HEK293T (cell line): ENCODE data around the gene MIA2.
"Not testable (repeated sequence)": the region's sequence is repeated elsewhere in the genome, so short reads cannot be mapped to it uniquely, and the experiment has no call there.

Source experiments
- CTCF ChIA-PET: fragments of 350-600 bp; formaldehyde crosslinking; extraction: SDS; loops from one replicate; lab custom pipeline; 2021; ENCODE audit warnings: antibody characterized with exemption, inconsistent platforms; lab: Yijun Ruan, JAX
- POLR2A ChIA-PET: fragments of 350-600 bp; formaldehyde crosslinking; extraction: SDS; loops from one replicate; lab custom pipeline; 2020; ENCODE audit warnings: antibody characterized with exemption, inconsistent platforms; lab: Yijun Ruan, JAX
- DNase-seq: peaks from one replicate; pipeline ENCODE4 v3.0.0; 2012; ENCODE audit warnings: mixed read lengths; ENCODE audit errors: extremely low spot score
- ARNT ChIP-seq: fragments of 450-650 bp; IDR thresholded peaks from 2 replicates; pipeline ENCODE4 v1.6.1; 2017; ENCODE audit warnings: mild to moderate bottlenecking
- BHLHE40 ChIP-seq: fragments of 450-650 bp; IDR thresholded peaks from 2 replicates; pipeline ENCODE4 v1.6.1; 2016; ENCODE audit warnings: mild to moderate bottlenecking, moderate library complexity, borderline replicate concordance
- CTBP1 ChIP-seq: fragments of 450-650 bp; IDR thresholded peaks from 2 replicates; pipeline ENCODE4 v1.6.1; 2016; ENCODE audit warnings: borderline replicate concordance
- ELF4 ChIP-seq: fragments of 450-650 bp; IDR thresholded peaks from 2 replicates; pipeline ENCODE4 v1.6.1; 2017; ENCODE audit warnings: antibody characterized with exemption
- FOXA1 ChIP-seq: fragments of 450-650 bp; IDR thresholded peaks from 2 replicates; pipeline ENCODE4 v1.6.1; 2016; ENCODE audit warnings: mild to moderate bottlenecking
- FOXK2 ChIP-seq: fragments of 450-650 bp; IDR thresholded peaks from 2 replicates; pipeline ENCODE4 v1.6.1; 2016; ENCODE audit warnings: mild to moderate bottlenecking
- FOXM1 ChIP-seq: fragments of 450-650 bp; IDR thresholded peaks from 2 replicates; pipeline ENCODE4 v1.6.1; 2017; ENCODE audit warnings: mild to moderate bottlenecking, borderline replicate concordance
- HDGF ChIP-seq: fragments of 450-650 bp; IDR thresholded peaks from 2 replicates; pipeline ENCODE4 v1.6.1; 2017; ENCODE audit warnings: antibody characterized with exemption, borderline replicate concordance
- L3MBTL2 ChIP-seq: fragments of 450-650 bp; conservative IDR thresholded peaks from 2 replicates; pipeline ENCODE4 v1.6.1; 2016; ENCODE audit warnings: mild to moderate bottlenecking
- LEF1 ChIP-seq: fragments of 450-650 bp; IDR thresholded peaks from 2 replicates; pipeline ENCODE4 v1.6.1; 2017; ENCODE audit warnings: mild to moderate bottlenecking, borderline replicate concordance
- NFRKB ChIP-seq: fragments of 450-650 bp; IDR thresholded peaks from 2 replicates; pipeline ENCODE4 v1.6.1; 2016; ENCODE audit warnings: mild to moderate bottlenecking, moderate library complexity
- SP1 ChIP-seq: fragments of 450-650 bp; IDR thresholded peaks from 2 replicates; pipeline ENCODE4 v1.6.1; 2017
- SUZ12 ChIP-seq: fragments of 450-650 bp; IDR thresholded peaks from 2 replicates; pipeline ENCODE4 v1.6.1; 2016; ENCODE audit warnings: mild to moderate bottlenecking
- TARDBP ChIP-seq: fragments of 450-650 bp; IDR thresholded peaks from 2 replicates; pipeline ENCODE4 v1.6.1; 2016
- ZNF384 ChIP-seq: fragments of 450-650 bp; IDR thresholded peaks from 2 replicates; pipeline ENCODE4 v1.6.1; 2016
- TF ChIP-seq, protein P1 (sequence below): fragments of 450-650 bp; IDR thresholded peaks from 2 replicates; pipeline ENCODE4 v1.6.1; 2016

The MIA2 gene, protein sequence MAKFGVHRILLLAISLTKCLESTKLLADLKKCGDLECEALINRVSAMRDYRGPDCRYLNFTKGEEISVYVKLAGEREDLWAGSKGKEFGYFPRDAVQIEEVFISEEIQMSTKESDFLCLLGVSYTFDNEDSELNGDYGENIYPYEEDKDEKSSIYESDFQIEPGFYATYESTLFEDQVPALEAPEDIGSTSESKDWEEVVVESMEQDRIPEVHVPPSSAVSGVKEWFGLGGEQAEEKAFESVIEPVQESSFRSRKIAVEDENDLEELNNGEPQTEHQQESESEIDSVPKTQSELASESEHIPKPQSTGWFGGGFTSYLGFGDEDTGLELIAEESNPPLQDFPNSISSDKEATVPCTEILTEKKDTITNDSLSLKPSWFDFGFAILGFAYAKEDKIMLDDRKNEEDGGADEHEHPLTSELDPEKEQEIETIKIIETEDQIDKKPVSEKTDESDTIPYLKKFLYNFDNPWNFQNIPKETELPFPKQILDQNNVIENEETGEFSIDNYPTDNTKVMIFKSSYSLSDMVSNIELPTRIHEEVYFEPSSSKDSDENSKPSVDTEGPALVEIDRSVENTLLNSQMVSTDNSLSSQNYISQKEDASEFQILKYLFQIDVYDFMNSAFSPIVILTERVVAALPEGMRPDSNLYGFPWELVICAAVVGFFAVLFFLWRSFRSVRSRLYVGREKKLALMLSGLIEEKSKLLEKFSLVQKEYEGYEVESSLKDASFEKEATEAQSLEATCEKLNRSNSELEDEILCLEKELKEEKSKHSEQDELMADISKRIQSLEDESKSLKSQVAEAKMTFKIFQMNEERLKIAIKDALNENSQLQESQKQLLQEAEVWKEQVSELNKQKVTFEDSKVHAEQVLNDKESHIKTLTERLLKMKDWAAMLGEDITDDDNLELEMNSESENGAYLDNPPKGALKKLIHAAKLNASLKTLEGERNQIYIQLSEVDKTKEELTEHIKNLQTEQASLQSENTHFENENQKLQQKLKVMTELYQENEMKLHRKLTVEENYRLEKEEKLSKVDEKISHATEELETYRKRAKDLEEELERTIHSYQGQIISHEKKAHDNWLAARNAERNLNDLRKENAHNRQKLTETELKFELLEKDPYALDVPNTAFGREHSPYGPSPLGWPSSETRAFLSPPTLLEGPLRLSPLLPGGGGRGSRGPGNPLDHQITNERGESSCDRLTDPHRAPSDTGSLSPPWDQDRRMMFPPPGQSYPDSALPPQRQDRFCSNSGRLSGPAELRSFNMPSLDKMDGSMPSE (N-terminal part only)

DNA sequence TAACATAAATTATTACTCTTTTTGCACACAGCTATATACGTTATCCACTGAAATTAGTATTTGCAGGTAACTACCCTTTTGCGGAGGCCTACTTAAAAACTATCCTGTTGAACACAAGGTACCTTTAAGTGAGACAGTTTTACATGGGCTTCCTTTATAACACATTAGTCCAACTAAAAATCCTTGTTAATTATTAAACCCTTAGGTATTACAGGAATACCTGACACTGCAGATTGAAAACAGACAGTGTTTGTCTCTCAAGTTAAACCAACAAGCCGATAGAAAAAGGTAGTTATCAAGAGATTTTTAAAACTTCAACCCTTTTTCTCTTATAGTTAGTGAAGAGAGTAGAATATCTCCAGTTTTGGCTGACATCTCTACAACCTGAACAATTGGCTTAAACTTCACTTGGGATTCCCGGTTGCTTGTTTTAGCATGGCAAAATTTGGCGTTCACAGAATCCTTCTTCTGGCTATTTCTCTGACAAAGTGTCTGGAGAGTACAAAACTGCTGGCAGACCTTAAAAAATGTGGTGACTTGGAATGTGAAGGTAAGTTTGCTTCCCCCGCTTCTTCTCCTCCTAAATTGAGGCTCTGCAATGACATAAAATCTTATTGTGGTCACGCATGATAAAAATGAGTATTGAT is at the start of gene MIA2:
Gene MIA2 (plus strand): TSS at position 236 of the 647 bp plus-strand sequence. CDS start 200 bp downstream, at position 436.
- CTCF ChIA-PET: no interaction called here
- TF ChIP-seq SP1: no peak
- TF ChIP-seq FOXK2: no peak
- TF ChIP-seq, protein P1, sequence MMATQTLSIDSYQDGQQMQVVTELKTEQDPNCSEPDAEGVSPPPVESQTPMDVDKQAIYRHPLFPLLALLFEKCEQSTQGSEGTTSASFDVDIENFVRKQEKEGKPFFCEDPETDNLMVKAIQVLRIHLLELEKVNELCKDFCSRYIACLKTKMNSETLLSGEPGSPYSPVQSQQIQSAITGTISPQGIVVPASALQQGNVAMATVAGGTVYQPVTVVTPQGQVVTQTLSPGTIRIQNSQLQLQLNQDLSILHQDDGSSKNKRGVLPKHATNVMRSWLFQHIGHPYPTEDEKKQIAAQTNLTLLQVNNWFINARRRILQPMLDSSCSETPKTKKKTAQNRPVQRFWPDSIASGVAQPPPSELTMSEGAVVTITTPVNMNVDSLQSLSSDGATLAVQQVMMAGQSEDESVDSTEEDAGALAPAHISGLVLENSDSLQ: no peak
- TF ChIP-seq TARDBP: no peak
- TF ChIP-seq FOXA1: no peak
- TF ChIP-seq L3MBTL2: no peak
- TF ChIP-seq NFRKB: no peak
- TF ChIP-seq ZNF384: no peak
- TF ChIP-seq FOXM1: no peak
- TF ChIP-seq ELF4: no peak
- TF ChIP-seq ARNT: no peak
- POLR2A ChIA-PET: no interaction called here
- no peak for DNase-seq

DNA sequence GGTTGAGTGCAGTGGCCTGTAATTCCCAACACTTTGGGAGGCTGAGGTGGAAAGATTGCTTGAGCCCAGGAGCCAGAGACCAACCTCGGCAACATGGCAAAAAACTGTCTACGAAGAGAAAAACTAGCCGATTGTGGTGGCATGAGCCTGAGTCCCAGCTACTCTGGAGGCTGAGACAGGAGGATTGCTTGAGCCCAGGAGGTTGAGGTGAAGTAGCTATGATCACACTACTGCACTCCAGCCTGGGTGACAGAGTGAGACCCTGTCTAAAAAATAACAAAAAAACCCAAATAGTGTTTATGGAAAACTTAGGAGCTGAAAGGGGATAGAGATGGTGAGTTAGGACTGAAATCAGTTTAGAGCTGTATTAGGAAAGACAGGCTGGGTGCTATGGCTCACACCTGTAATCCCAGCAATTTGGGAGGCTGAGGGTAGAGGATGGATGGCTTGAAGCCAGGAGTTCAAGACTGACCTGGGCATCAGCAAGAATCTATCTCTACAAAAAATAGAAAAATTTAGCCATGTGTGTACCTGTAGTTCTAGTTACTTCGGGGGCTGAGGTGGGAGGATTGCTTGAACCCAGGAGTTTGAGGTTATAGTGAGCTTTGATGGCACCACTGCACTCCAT is 49.0 kb upstream of the MIA2 start:
- DNase-seq: no peak
- TF ChIP-seq SUZ12: no peak
- ChIA-PET CTCF (no interaction called here), POLR2A (interaction anchor here (0.7 to 7.2 kb wide), 3 partner anchors 10 to 45 kb away, joined by 5 to 51 read pairs (median 8); partner anchors contain the start of genes PNN and TRAPPC6B)

DNA sequence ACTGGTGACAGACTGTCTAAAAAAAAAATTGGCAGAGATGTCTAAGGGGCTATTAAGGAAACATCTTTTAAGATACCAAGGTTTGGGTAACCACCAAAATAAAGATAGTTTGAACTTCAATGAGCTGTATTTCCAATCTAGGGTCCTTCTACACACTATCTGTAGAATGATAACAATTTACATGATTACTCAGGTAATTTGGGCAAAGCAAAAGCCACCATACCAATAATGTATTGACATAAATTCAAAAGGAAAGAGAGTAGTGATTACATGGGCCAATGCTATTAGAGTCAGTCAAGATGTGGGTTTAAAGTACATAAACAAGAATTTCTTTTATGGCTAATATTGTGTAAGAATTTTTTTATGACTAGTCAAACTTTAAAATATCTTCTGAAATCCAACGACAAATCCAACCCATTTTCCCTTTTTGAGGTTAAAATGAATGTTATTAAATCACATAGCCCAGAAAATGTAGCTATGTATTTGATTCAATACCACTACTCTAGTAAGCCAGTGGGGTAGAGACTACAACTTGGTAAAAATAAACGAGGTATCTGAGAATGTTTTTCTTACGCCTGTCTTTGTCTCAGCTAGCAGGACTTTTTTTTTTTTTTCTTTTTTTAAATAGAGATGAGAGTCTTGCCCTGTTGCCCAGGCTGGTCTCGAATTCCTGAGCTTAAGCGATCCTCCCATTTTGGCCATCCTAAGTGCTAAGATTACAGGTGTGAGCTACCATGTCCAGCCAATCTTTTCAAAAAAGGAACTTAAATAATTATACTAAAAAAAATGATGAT is 48.3 kb upstream of the MIA2 start:
- no peak for DNase-seq
- TF ChIP-seq TARDBP: no peak
- TF ChIP-seq FOXK2: no peak
- CTCF ChIA-PET: no interaction called here
- POLR2A ChIA-PET: interaction anchor here (0.6 to 7.2 kb wide), 5 partner anchors 10 to 247 kb away, joined by 3 to 51 read pairs (median 5); partner anchors contain the start of genes FBXO33, PNN and TRAPPC6B

DNA sequence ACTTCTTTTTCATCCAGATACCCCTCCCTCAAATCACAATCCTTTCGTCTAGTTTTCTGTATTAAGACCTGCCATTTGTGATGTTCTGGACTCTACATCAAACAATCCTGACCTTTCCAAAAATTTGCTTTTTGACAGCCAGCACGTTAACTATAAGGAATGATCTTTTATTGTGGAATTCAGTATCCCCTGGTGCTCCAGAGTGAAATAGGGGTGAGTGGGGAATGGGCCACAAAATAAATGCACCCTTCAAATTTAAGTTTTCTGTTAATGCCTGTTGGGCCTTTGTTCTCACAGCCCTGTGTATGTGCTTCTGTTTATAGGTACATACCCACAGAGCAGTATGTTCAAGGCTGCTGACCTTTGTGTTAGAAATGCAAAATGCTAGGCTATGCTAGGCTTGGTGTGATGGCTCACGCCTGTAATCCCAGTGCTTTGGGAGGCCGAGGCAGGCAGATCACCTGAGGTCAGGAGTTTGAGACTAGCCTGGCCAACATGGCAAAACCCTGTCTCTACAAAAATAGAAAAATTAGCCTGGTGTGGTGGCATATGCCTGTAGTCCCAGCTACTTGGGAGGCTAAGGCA is 46.7 kb upstream of the MIA2 start:
- CTCF ChIA-PET: no interaction called here
- POLR2A ChIA-PET: interaction anchor here (1.6 kb wide), 1 partner anchor 12 kb away, joined by 4 read pairs; the partner anchor contains the start of gene PNN

DNA sequence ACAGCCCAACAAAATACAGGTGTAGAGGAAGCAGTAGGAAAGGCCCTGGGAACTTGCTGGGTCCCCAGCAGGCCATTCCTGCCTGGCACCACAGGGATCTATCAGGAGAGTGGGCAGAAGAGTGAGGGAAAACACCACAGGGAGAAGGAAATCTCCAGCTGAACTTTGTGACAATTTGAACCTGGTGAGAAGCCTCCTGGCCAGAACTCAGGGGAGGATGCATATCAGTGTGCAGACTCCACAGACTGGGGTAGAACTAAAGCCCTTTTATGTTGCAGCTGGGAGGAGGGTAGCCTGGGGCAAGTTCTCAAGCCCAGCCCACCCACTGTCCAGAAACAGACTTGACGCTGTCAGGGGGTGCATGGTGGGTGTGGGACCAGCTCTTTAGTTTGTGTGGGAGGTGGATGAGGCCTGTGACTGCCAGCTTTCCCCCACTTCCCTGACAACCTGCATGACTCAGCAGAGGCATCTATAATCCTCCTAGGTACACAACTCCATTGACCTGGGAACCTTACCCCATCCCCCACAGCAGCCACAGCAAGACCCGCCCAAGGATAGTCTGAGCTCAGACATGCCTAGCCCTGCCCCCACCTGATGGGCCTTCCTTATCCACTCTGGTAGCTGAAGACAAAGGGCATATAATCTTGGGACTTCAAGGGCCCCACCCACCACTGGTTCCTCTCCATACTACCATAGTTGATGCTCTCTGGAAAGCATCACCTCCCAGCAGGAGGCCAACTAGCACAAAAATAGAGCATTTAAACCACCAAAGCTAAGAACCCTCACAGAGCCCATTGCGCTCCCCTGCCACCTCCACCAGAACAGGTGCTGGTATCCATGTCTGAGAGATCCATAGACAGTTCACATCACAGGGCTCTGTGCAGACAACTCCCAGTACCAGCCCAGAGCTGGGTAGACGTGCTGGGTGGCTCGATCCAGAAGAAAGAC is 29.8 kb upstream of the MIA2 start:
- POLR2A ChIA-PET: interaction anchor here (1.0 kb wide), 1 partner anchor 34 kb away, joined by 3 read pairs; the partner anchor contains the start of gene TRAPPC6B
- no peak for DNase-seq
- no peak for TF ChIP-seq BHLHE40
- no peak for TF ChIP-seq FOXM1
- no peak for TF ChIP-seq TARDBP
- no peak for TF ChIP-seq SUZ12
- no peak for TF ChIP-seq HDGF
- TF ChIP-seq ELF4: no peak
- no peak for TF ChIP-seq L3MBTL2
- TF ChIP-seq, protein P1: no peak
- no peak for TF ChIP-seq FOXA1
- TF ChIP-seq FOXK2: no peak
- no peak for TF ChIP-seq SP1
- no peak for TF ChIP-seq CTBP1
- no peak for TF ChIP-seq ARNT
- no peak for TF ChIP-seq LEF1
- TF ChIP-seq NFRKB: no peak
- TF ChIP-seq ZNF384: no peak
- CTCF ChIA-PET: no interaction called here

More for the DNA sequence above, 46.7 kb upstream of the MIA2 start:
- no peak for DNase-seq
- TF ChIP-seq NFRKB: no peak
- TF ChIP-seq CTBP1: no peak

DNA sequence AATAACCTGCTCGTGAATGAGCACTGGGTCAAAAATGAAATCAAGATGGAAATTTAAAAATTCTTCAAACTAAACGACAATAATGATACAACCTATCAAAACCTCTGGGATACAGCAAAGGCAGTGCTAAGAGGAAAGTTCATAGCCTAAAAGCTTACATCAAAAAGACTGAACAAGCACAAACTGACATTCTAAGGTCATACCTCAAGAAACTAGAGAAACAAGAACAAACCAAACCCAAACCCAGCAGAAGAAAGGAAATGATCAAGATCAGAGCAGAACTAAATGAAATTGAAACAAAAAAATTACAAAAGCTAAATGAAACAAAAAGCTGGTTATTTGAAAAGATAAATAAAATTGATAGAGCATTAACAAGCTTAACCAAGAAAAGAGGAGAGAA is 26.3 kb upstream of the MIA2 start:
- DNase-seq, POLR2A ChIA-PET, CTCF ChIA-PET: not testable (repeated sequence)
